C4-2B (cell line): ENCODE measurements around the gene MATN1.

Source experiments
- CTCF ChIP-seq: fragments of 450-650 bp; conservative IDR thresholded peaks from 2 replicates; pipeline ENCODE4 v1.5.1; 2017; ENCODE audit warnings: mild to moderate bottlenecking
- ZFX ChIP-seq: fragments of 450-650 bp; IDR thresholded peaks from 2 replicates; pipeline ENCODE4 v1.6.1; 2017

GRCh38 chr1:30723331-30723755 is at the start of gene MATN1:
- TF ChIP-seq CTCF, result no peak
- TF ChIP-seq ZFX, result no peak
